HG02973 (cell line): ENCODE measurements around the gene PDLIM7.

Source experiments
- ATAC-seq: cut with Tn5 transposase; IDR thresholded peaks from one replicate; pipeline ENCODE4 v1.9.1; 2021; ENCODE audit warnings: moderate library complexity; ENCODE audit not compliant: unreplicated experiment

Gene PDLIM7

GRCh38 chr5:177507596-177508220, 10.3 kb upstream of the PDLIM7 start:
- ATAC-seq: no peak

- ATAC-seq: no peak
Measured at GRCh38 chr5:177507165-177507564, 9.8 kb upstream of the PDLIM7 start.

GRCh38 chr5:177505075-177505474, 7.7 kb upstream of the PDLIM7 start:
- no peak for ATAC-seq

GRCh38 chr5:177504086-177505056, 7.0 kb upstream of the PDLIM7 start:
- no peak for ATAC-seq

GRCh38 chr5:177503351-177504085, 6.1 kb upstream of the PDLIM7 start:
- no peak for ATAC-seq

GRCh38 chr5:177502886-177503285, 5.5 kb upstream of the PDLIM7 start:
- ATAC-seq: no peak

- no peak for ATAC-seq
Measured at GRCh38 chr5:177501874-177502678, 4.7 kb upstream of the PDLIM7 start.

- ATAC-seq: no peak
Measured at GRCh38 chr5:177500685-177501522, 3.5 kb upstream of the PDLIM7 start.

GRCh38 chr5:177499842-177500241, 2.4 kb upstream of the PDLIM7 start:
- ATAC-seq: no peak

GRCh38 chr5:177498013-177498787, 796 bp upstream of the PDLIM7 start:
- ATAC-seq: no peak

- ATAC-seq: no peak
Measured at GRCh38 chr5:177496727-177497291, 595 bp downstream of the PDLIM7 start.

- ATAC-seq: no peak
Measured at GRCh38 chr5:177496070-177496726, 1.2 kb downstream of the PDLIM7 start.

- no peak for ATAC-seq
Measured at GRCh38 chr5:177495243-177496060, 2.0 kb downstream of the PDLIM7 start.

GRCh38 chr5:177494346-177495195, 2.8 kb downstream of the PDLIM7 start:
- ATAC-seq: no peak

GRCh38 chr5:177493795-177494345, 3.5 kb downstream of the PDLIM7 start:
- no peak for ATAC-seq

GRCh38 chr5:177492841-177493240, 4.6 kb downstream of the PDLIM7 start:
- no peak for ATAC-seq
